Measurements from ENCODE around the gene SMIM32.
A peak's percentile ranks its signal among the peaks of the same experiment; 100 is the strongest.

The SMIM32 gene

DNA sequence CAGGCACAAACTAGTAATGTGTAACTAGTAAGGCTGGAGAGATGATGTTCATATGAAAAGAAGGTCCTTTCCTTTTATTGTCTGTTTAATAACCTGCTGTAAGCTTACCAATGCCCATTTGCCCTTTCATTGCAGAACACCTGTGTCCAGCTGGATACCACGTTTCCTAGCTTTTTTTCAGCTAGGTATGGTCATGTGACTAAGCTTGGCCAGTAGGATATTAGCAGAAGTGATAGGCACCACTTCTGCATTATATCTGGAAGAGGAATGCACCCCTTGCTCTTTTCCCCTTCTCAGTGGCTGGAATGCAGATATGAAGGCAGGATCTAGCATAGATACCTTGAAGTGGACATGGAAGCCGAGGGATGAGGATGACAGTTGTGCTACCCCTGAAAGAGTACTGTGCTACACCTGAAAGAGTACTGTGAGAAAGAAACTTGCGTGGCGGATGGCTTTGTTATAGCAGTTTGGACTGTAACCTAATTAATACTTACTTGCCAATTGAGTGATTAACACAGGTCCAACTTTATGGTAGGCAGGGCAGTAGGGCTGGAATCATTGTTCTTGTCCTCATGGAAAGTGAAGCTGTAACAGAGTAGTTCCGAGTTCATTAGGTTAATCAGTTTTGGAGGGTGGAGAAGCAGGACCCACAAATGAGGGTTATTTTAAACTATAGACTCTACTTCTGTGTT is 6.8 kb downstream of the SMIM32 start:
- no peak for DNase-seq

DNA sequence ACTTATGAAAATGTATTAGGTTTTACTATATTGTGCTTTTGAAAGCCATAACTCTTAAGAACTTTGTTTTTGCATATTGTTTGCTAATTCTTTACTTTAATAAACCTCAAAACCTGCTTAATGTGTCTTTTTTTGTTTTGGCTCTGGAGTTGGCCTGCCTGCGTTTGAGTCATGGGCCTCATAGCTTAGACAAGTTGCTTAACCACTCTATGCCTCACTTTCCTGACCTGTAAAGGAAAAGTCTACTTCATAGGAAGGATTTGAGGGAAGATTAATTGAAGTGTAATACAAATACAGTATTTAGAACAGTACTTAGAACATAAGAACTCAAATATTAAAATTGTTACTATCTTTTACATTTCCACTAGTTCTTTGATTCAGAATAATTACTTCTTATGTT is 10.3 kb downstream of the SMIM32 start:
- no peak for DNase-seq

DNA sequence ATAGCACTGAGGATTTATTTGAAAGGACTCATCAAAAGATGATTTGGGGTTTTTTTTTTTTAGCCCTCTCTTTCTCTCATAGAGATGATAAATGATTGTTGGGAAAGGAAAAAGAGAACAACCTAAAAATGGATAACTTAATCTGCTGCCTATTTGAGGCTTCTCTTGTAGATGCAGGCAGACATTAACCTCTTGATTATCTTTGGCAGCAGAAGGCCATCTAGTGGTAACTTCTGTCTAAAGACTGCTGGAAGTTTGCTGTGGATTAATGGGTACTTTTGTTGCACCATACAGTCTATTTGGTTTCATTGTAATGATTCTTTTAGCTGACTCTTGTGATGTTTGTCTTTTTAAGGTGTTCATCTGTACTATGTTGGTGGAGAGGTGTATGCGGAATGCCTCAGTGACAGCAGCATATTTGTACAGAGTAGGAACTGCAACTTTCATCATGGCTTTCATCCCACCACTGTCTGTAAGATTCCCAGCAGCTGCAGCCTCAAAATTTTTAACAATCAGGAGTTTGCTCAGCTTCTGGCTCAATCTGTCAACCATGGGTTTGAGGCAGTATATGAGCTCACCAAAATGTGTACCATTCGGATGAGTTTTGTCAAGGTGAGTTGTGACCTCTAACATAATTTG is 18.8 kb downstream of the SMIM32 start:
- DNase-seq, result peak; percentile 6

DNA sequence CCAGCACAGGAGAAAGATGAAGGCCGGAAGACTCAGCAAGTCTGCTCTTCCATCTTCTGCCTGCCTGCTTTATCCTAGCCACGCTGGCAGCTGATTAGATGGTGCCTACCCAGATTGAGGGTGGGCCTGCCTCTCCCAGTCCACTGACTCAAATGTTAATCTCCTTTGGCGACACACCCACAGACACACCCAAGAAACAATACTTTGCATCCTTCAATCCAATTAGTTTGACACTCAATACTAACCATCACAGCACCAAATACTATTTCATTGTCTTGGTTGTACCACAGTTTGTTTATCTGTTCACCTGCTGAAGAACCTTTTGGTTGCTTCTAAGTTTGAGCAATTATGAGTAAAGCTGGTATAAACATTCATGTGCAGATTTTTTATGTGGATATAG is 23.7 kb downstream of the SMIM32 start:
- DNase-seq, result no peak

DNA sequence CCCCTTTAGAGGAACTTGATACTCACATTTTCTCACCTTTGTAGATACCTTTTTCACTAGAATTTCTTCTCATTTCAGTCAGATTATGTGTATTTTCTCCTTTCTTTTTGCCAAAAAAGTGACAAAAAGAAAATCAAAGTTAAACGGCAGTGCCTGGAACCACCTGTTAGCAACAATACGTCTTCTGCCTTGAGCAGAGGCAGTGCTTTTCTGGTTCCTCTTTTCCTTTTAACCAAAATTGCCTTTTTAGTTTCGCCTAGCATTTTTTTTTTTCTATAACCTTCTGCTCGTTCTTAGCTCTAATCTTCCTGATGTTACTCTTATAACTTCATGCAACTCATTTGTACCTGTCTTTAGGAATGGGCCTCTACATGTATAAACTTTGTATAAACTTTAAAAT is 26.1 kb downstream of the SMIM32 start:
- DNase-seq, result no peak

DNA sequence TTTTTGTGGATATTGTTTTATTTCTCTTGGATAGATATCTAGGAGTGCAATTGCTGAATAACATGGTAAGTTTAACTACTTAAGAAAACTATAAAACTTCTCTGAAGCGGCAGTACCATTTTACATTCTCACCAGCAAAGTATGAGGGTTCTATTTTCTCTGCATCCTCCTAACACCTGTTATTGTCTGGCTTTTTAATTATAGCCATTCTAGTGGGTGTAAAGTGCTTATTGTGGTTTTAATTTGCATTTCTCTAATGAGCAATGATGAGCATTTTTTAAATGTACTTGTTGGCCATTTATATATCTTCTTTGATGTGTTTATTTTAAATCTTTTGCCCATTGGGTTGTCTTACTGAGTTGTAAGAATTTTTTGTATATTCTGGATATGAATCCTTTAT is 28.7 kb downstream of the SMIM32 start:
- DNase-seq, result no peak

DNA sequence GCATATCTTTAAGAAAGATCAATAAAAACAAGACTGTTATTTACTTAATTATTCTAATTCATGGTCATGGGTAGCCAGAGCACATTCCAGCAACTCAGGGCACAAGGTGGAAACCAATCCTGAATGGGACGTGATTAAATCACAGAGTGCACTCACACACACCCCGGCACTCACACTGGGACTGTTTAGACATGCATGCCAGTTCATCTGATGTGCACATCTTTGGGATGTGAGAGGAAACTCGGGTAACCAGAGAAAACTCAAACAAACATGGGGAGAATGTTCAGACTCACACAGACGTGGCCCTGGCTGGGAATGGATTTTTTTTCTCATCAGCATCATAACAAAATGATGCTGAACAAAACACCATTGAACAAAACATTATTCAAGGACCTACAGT is 31.0 kb downstream of the SMIM32 start:
- DNase-seq, result no peak

DNA sequence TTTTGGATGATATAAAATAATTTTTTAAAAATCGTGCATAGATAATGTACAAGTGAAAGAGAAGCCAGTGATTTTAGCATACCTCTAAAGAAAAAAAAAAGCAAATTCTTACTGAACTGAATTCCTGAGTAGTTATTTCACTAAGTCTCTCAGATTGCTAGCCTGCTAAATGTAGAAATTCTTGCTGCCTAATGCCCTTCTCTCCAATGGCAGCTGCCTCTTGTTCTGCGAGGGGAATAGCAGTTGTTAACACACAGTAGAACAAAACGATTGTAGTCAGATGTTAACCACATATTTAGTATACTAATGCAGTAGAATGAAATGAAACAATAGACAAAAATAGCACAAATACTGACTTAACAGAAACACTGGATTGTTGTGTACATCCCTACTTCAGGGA is 33.5 kb downstream of the SMIM32 start:
- DNase-seq, result no peak

DNA sequence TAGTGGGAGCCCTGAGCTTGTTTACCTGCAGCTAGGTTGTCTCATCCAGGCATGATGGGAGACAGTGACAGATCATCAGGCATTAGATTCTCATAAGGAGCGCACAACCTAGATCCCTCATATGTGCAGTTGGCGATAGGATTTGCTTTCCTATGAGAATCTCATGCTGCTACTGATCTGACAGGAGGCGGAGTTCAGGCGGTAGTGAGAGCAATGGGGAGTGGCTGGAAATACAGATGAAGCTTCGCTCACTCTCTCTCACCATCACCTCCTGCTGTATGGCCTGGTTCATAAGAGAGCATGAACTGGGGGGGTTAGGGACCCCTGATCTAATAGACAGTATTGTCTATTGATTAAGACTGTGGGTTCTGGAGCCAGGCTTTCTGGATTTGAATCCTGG is 35.4 kb downstream of the SMIM32 start:
- no peak for DNase-seq

DNA sequence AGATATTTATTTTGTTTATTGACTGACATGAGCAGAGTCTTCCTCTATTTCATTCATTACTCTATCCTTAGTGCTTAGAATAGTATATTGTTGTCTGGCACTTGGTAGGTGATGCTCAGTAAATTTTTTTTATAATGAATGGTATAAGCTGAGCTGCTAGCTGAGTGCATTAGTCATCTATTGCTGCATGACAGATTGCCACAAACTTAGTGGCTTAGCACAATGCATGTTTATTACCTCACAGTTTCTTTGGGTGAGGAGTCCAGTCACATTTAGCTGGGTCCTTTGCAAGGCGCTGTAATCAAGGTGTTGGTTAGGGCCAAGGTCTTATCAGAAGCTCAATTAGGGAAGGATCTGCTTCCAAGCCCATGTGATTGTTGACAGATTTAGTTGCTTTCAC is 37.2 kb downstream of the SMIM32 start:
- DNase-seq, result no peak

DNA sequence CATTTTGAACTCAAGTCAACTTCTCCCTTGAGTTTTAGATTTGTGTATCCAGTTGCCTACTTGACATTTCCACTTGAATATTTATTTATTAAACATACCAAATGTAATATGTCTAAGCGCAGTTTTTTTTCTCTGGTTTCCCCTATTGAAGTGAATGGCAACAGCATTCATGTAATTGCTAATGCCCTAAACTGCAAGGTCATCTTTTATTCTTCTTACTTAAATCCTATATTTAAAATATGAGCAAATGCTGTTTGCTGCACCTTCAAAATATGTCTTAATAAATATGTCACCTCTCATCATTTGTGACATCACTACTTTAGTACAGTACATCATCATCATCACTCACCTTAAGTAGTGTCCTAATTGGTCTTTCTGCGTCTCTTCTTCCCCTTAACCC is 37.9 kb downstream of the SMIM32 start:
- no peak for DNase-seq

DNA sequence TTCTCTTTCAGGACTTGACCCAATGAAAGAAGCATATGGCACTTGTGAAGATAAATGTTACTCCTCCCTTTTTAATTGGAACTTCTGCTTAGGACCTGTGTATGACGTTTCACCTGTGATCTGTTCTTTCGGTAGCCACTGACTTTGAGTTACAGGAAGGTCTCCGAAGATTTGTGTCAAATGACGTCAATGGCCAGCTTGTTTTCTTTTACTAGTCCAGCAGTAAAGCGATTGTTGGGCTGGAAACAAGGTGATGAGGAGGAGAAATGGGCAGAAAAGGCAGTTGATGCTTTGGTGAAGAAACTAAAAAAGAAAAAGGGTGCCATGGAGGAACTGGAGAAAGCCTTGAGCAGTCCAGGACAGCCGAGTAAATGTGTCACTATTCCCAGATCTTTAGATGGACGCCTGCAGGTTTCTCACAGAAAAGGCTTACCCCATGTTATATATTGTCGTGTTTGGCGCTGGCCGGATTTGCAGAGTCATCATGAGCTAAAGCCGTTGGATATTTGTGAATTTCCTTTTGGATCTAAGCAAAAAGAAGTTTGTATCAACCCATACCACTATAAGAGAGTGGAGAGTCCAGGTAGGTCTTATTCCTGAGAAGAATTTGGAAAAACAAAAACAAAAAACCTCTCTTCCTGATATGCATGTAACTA is 39.3 kb downstream of the SMIM32 start:
- DNase-seq, result no peak

DNA sequence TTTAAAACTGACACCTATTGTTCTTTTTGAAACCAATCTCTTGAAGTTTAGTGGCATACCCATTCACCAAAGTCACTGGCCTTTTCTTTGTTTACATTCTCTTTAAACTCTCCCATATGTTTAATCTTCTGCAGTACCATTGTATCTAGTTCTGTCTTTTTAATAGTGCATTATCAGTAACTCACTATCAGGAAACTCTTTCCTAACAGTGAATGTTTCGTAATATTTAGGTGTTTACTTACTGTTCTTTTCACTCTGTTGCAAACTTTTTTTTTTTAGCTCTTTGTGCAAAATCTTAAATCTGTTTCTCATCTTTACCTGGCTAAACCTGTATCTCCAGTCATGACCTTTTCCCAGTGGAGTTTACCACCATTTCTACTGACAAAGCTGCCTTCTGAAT is 43.1 kb downstream of the SMIM32 start:
- no peak for DNase-seq

DNA sequence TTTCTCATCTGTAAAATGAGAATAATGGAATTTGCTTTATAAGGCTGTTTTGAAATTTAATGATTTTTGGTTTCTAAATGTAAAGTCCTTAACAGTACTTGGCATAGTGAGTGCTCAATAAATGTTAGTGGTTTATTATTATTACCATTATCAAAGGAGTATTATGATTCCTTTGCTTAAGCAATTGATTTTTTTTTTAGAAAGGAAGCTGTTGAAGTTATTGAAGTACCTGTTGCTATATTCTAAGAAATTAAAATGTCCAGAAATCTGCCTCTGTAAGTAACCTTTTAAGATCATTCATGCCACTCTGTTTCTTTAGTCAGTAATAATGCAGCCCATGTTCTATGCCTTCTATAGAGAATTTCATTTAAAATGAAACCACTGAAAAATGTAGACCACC is 45.3 kb downstream of the SMIM32 start:
- DNase-seq, result no peak

DNA sequence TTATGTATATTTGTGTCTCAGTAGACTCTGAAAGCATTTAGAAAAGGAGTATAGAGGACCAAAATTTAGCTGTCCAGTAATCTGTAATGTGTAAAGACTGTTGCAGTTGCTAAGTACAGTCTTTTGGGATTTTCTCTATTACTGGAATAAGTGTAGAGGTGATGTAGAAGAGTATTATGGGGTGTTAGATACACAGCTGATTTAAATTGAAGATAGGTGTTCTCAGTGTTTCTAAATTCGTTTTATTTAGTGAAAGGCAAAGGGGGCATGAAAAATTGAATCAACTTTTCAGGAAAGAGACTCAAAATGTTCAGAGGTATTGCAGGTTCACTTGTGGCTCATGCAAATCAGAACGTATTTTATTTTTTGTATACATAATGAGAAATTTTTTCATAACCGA is 46.8 kb downstream of the SMIM32 start:
- no peak for DNase-seq

DNA sequence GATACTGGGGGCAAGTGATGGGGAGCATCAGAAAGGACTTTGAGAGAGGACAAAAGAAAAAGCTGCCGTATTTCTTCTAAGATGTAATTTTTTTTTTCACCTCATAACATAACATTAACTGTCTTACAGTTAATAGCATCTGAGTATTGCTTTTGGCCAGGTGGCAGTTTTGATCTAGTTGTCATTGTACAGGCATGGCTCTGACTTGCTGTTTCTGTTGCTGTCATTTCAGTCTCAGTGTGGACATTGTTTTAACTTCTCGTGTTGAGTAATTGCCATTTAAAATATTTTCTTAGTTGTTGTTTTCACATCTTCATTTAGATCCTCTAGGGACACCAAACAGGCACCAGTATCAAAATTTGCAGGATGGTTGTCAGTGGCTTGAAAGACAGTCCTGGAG is 47.9 kb downstream of the SMIM32 start:
- no peak for DNase-seq

DNA sequence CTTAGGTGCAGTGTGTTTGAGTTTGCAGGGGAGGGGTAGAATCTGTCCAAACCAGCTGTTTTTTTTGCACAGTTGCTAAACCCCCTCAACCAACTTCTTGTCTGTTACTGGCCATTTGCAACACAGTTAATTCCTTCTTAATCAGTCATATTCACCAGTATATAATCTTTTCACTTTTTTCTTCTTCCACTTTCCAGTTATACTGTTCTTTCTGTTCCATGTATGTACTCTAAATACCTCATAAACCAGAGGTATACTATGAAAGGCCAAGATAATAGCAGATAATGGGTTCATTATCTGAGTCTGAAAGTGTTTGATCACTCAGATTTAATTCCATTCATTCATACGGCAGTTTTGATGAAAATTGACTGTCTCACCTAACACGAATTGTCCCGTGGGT is 49.2 kb downstream of the SMIM32 start:
- DNase-seq, result peak; percentile 21

DNA sequence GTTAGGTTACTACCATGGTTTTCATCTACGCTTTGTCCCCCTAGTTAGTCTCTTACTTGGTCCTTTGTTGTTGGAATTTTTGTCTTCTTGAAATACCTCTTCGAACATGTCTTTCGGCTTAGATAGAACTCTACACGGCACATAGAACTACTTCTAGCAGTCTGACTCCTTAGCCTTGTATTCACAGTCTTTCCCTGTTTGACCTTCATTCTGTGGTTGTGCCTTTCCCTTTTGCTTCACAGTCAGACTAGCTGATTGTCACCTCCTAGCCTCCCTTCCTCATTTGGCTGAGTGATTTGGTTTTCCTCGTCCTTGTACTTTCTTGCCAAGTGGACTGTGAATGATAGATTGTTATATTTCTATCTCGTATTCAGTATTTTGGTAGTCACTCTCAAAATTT is 49.6 kb downstream of the SMIM32 start:
- no peak for DNase-seq

DNA sequence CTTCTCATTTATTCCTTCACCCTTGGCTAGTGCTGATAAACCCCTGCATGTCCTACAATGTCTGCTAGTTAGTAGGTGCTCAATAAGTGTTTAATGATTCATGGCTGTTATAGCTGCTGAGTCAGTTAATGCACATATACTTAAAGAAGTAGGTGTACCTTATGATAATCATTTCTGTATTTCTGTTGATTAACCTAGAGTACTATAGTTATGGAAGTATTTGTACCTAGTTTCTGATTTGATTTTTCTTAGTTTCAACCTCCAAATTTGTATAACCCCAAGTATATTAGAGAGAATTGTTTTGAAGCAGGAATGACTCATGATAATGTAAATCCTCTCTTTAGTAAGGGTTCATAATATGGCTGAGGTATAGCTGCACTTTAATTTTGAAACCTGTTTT is 51.4 kb downstream of the SMIM32 start:
- DNase-seq, result no peak

All from NCI-H1436 (cell line).